Mesendoderm (in vitro differentiated cells): Measurements from ENCODE around the gene PRDM2. TPM values are rescaled to one million over a fixed set of nuclear protein-coding genes. Genes with fewer than 3 reads are reported as not detected.

Experiments
- DNase-seq: peaks from one replicate; pipeline ENCODE4 v3.0.0; 2013
- H2AK5ac ChIP-seq: 2 replicates; pipeline ENCODE4 v1.6.1; 2013; ENCODE audit warnings: low read length, inconsistent platforms
- H2BK120ac ChIP-seq: 2 replicates; pipeline ENCODE4 v1.6.1; 2013; ENCODE audit warnings: low read depth, mild to moderate bottlenecking, low read length, moderate library complexity, mixed read lengths
- H2BK15ac ChIP-seq: replicated peaks from 2 replicates; pipeline ENCODE4 v1.6.1; 2013; ENCODE audit warnings: low read depth, mild to moderate bottlenecking, moderate library complexity
- H2BK5ac ChIP-seq: 2 replicates; pipeline ENCODE4 v1.6.1; 2013; ENCODE audit warnings: low read length, inconsistent platforms
- H3K18ac ChIP-seq: 2 replicates; pipeline ENCODE4 v1.6.1; 2013; ENCODE audit warnings: mild to moderate bottlenecking, low read length, mixed read lengths
- H3K23ac ChIP-seq: one replicate; pipeline ENCODE4 v1.6.1; 2013; ENCODE audit warnings: low read length
- H3K27ac ChIP-seq: 2 replicates; pipeline ENCODE4 v1.5.1; 2013; ENCODE audit warnings: low read depth, mild to moderate bottlenecking, inconsistent platforms, low read length, moderate library complexity
- H3K27me3 ChIP-seq: 2 replicates; pipeline ENCODE4 v1.6.1; 2013; ENCODE audit warnings: low read length, control low read depth, mild to moderate bottlenecking, inconsistent platforms; ENCODE audit not compliant: insufficient read depth, poor library complexity
- H3K36me3 ChIP-seq: 2 replicates; pipeline ENCODE4 v1.6.1; 2013; ENCODE audit warnings: low read length, inconsistent platforms; ENCODE audit not compliant: control insufficient read depth, insufficient read depth
- H3K4ac ChIP-seq: one replicate; pipeline ENCODE4 v1.6.1; 2013; ENCODE audit warnings: low read depth, mild to moderate bottlenecking, low read length, moderate library complexity
- H3K4me1 ChIP-seq: 2 replicates; pipeline ENCODE4 v1.6.1; 2013; ENCODE audit warnings: low read depth, low read length, inconsistent platforms; ENCODE audit not compliant: control insufficient read depth
- H3K4me2 ChIP-seq: 2 replicates; pipeline ENCODE4 v1.6.1; 2013; ENCODE audit warnings: low read length
- H3K4me3 ChIP-seq: 2 replicates; pipeline ENCODE4 v1.5.1; 2013; ENCODE audit warnings: mild to moderate bottlenecking, low read length
- H3K56ac ChIP-seq: one replicate; pipeline ENCODE4 v1.6.1; 2013; ENCODE audit warnings: low read length
- H3K79me1 ChIP-seq: 2 replicates; pipeline ENCODE4 v1.6.1; 2013; ENCODE audit warnings: low read length, inconsistent platforms
- H3K79me2 ChIP-seq: 2 replicates; pipeline ENCODE4 v1.6.1; 2013; ENCODE audit warnings: mild to moderate bottlenecking, low read length; ENCODE audit not compliant: control insufficient read depth, insufficient read depth
- H3K9ac ChIP-seq: 2 replicates; pipeline ENCODE4 v1.6.1; 2013; ENCODE audit warnings: low read length, inconsistent platforms
- H4K5ac ChIP-seq: one replicate; pipeline ENCODE4 v1.6.1; 2013; ENCODE audit warnings: low read length
- H4K8ac ChIP-seq: one replicate; pipeline ENCODE4 v1.6.1; 2013; ENCODE audit warnings: low read depth, mild to moderate bottlenecking, control low read depth, low read length, moderate library complexity
- WGBS: extraction: QIAGEN DNeasy Blood & Tissue Kit; methylation state at CpG from one replicate; pipeline ENCODE4 v1.1.7; 2013; ENCODE audit warnings: low lambda C conversion rate, missing lambda C conversion rate; ENCODE audit not compliant: insufficient coverage; ENCODE audit errors: extremely low coverage; 5-methylcytosine and 5-hydroxymethylcytosine counted together
- polyA plus RNA-seq, 2 experiments: library from polyadenylated mRNA; stranded (reverse); fragments of 200-250 nt; gene quantifications; one replicate each; pipeline ENCODE4 v1.2.3, GENCODE V29; 2013

PRDM2 gene
- 18.0 TPM for polyA plus RNA-seq (2013, experiment 1 of 2)
- 18.3 TPM for polyA plus RNA-seq (2013, experiment 2 of 2)

GRCh38 chr1:13699936-13700520, at the start of gene PRDM2:
TSS of gene PRDM2 (plus strand) at chr1:13700188. CDS start at chr1:13715606, 15,418 bp downstream.
- Histone ChIP-seq H3K9ac (peak within 1 kb of the TSS; percentile 67), H3K36me3 (no peaks in the 10 kb centered on the region), H3K27ac (no peak within 1 kb of the TSS), H2BK15ac (no peak within 1 kb of the TSS), H3K4me3 (peak within 1 kb of the TSS; percentile 47), H2BK5ac (no peak within 1 kb of the TSS), H3K18ac (peak within 1 kb of the TSS; percentile 98), H3K4me1 (peaks cover 3% of the 10 kb centered on the region), H3K4ac (peak within 1 kb of the TSS; percentile 41), H3K79me2 (peaks cover 2% of the 10 kb centered on the region), H2BK120ac (peak within 1 kb of the TSS; percentile 92), H3K27me3 (no peaks in the 10 kb centered on the region), H3K56ac (peak within 1 kb of the TSS; percentile 80), H3K23ac (no peak within 1 kb of the TSS), H2AK5ac (no peak within 1 kb of the TSS), H3K79me1 (peaks cover 8% of the 10 kb centered on the region), H4K5ac (no peak within 1 kb of the TSS), H3K4me2 (peak within 1 kb of the TSS; percentile 79), H4K8ac (peak within 1 kb of the TSS; percentile 97)
- WGBS, result no CpG with 5 or more reads among the region's 87 CpGs
- peak; percentile 45 for DNase-seq

GRCh38 chr1:13651279-13651678, 48.7 kb upstream of the PRDM2 start:
- H2BK5ac ChIP-seq, result no peak overlapping the region
- no peak overlapping the region for H3K4ac ChIP-seq
- no peak overlapping the region for H4K5ac ChIP-seq
- H4K8ac ChIP-seq, result no peak overlapping the region
- no peak overlapping the region for H2AK5ac ChIP-seq
- no peaks in the 10 kb centered on the region for H3K79me1 ChIP-seq
- no peak for DNase-seq
- no peaks in the 10 kb centered on the region for H3K27me3 ChIP-seq
- no peak overlapping the region for H3K4me3 ChIP-seq
- H3K79me2 ChIP-seq, result no peaks in the 10 kb centered on the region
- H3K9ac ChIP-seq, result no peak overlapping the region
- H2BK120ac ChIP-seq, result no peak overlapping the region
- no peak overlapping the region for H3K18ac ChIP-seq
- no peak overlapping the region for H3K27ac ChIP-seq
- no peak overlapping the region for H3K4me2 ChIP-seq
- WGBS, result no CpG with 5 or more reads among the region's 3 CpGs
- H3K23ac ChIP-seq, result no peak overlapping the region
- H3K4me1 ChIP-seq, result no peaks in the 10 kb centered on the region
- no peak overlapping the region for H2BK15ac ChIP-seq
- no peak overlapping the region for H3K56ac ChIP-seq
- H3K36me3 ChIP-seq, result no peaks in the 10 kb centered on the region

- H3K9ac ChIP-seq, result no peak overlapping the region
- H3K56ac ChIP-seq, result no peak overlapping the region
- WGBS, result no CpG with 5 or more reads among the region's 1 CpG
- H3K79me1 ChIP-seq, result no peaks in the 10 kb centered on the region
- no peak overlapping the region for H3K4me3 ChIP-seq
- H3K4me2 ChIP-seq, result no peak overlapping the region
- no peak overlapping the region for H2AK5ac ChIP-seq
- no peak overlapping the region for H4K8ac ChIP-seq
- no peaks in the 10 kb centered on the region for H3K36me3 ChIP-seq
- no peak overlapping the region for H3K4ac ChIP-seq
- H3K79me2 ChIP-seq, result no peaks in the 10 kb centered on the region
- H3K27me3 ChIP-seq, result no peaks in the 10 kb centered on the region
- no peak overlapping the region for H2BK5ac ChIP-seq
- DNase-seq, result no peak
- no peak overlapping the region for H3K18ac ChIP-seq
- H2BK120ac ChIP-seq, result no peak overlapping the region
- no peak overlapping the region for H3K23ac ChIP-seq
- H3K27ac ChIP-seq, result no peak overlapping the region
- H4K5ac ChIP-seq, result no peak overlapping the region
- no peaks in the 10 kb centered on the region for H3K4me1 ChIP-seq
- no peak overlapping the region for H2BK15ac ChIP-seq
Observed at GRCh38 chr1:13652238-13652637, 47.8 kb upstream of the PRDM2 start.

- Histone ChIP-seq H3K79me2 (no peaks in the 10 kb centered on the region), H3K4me3 (no peak overlapping the region), H3K4me2 (no peak overlapping the region), H4K5ac (no peak overlapping the region), H3K4me1 (no peaks in the 10 kb centered on the region), H2AK5ac (no peak overlapping the region), H3K79me1 (no peaks in the 10 kb centered on the region), H3K56ac (no peak overlapping the region), H2BK5ac (no peak overlapping the region), H3K27ac (no peak overlapping the region), H3K36me3 (no peaks in the 10 kb centered on the region), H3K27me3 (no peaks in the 10 kb centered on the region), H2BK15ac (no peak overlapping the region), H3K9ac (no peak overlapping the region), H3K4ac (no peak overlapping the region), H3K18ac (no peak overlapping the region), H2BK120ac (no peak overlapping the region), H4K8ac (no peak overlapping the region), H3K23ac (no peak overlapping the region)
- DNase-seq, result no peak
- WGBS, result no CpG with 5 or more reads among the region's 5 CpGs
Observed at GRCh38 chr1:13661539-13661938, 38.4 kb upstream of the PRDM2 start.

GRCh38 chr1:13662493-13662892, 37.5 kb upstream of the PRDM2 start:
- no peak overlapping the region for H2BK15ac ChIP-seq
- no peaks in the 10 kb centered on the region for H3K79me1 ChIP-seq
- no peaks in the 10 kb centered on the region for H3K36me3 ChIP-seq
- H3K56ac ChIP-seq, result no peak overlapping the region
- no peak overlapping the region for H4K8ac ChIP-seq
- peak; percentile 58 for DNase-seq
- WGBS, result no CpG with 5 or more reads among the region's 4 CpGs
- no peak overlapping the region for H2BK5ac ChIP-seq
- no peak overlapping the region for H3K23ac ChIP-seq
- no peaks in the 10 kb centered on the region for H3K27me3 ChIP-seq
- H3K4me1 ChIP-seq, result no peaks in the 10 kb centered on the region
- H2AK5ac ChIP-seq, result no peak overlapping the region
- H3K18ac ChIP-seq, result no peak overlapping the region
- no peak overlapping the region for H2BK120ac ChIP-seq
- no peak overlapping the region for H3K4me2 ChIP-seq
- H3K4me3 ChIP-seq, result no peak overlapping the region
- no peaks in the 10 kb centered on the region for H3K79me2 ChIP-seq
- no peak overlapping the region for H3K27ac ChIP-seq
- no peak overlapping the region for H4K5ac ChIP-seq
- no peak overlapping the region for H3K9ac ChIP-seq
- no peak overlapping the region for H3K4ac ChIP-seq

GRCh38 chr1:13663969-13664368, 36.0 kb upstream of the PRDM2 start:
- H3K9ac ChIP-seq, result no peak overlapping the region
- no peak overlapping the region for H3K4me3 ChIP-seq
- no peak overlapping the region for H3K23ac ChIP-seq
- no peaks in the 10 kb centered on the region for H3K4me1 ChIP-seq
- no peaks in the 10 kb centered on the region for H3K79me1 ChIP-seq
- H2BK5ac ChIP-seq, result no peak overlapping the region
- no peak overlapping the region for H3K18ac ChIP-seq
- H3K79me2 ChIP-seq, result no peaks in the 10 kb centered on the region
- DNase-seq, result no peak
- H2AK5ac ChIP-seq, result no peak overlapping the region
- no peak overlapping the region for H3K56ac ChIP-seq
- no CpG with 5 or more reads among the region's 4 CpGs for WGBS
- H4K5ac ChIP-seq, result no peak overlapping the region
- no peak overlapping the region for H2BK120ac ChIP-seq
- H2BK15ac ChIP-seq, result no peak overlapping the region
- H3K4ac ChIP-seq, result no peak overlapping the region
- H3K27me3 ChIP-seq, result no peaks in the 10 kb centered on the region
- no peak overlapping the region for H3K27ac ChIP-seq
- no peak overlapping the region for H4K8ac ChIP-seq
- no peak overlapping the region for H3K4me2 ChIP-seq
- no peaks in the 10 kb centered on the region for H3K36me3 ChIP-seq
